HPDE6-E6E7 (cell line): ENCODE measurements around the gene BRD9.
"Not testable (repeated sequence)": the region's sequence is repeated elsewhere in the genome, so short reads cannot be mapped to it uniquely, and the experiment has no call there.

Experiments
- DNase-seq: peaks from one replicate; pipeline ENCODE4 v3.0.0; 2011; ENCODE audit warnings: missing footprints; ENCODE audit errors: extremely low spot score

BRD9 gene

GRCh38 chr5:859391-859790, 33.2 kb downstream of the BRD9 start:
- DNase-seq = no peak

- DNase-seq = no peak
Measured at GRCh38 chr5:858726-859125, 33.9 kb downstream of the BRD9 start.

- DNase-seq = no peak
Measured at GRCh38 chr5:856531-857425, 35.8 kb downstream of the BRD9 start.

- DNase-seq = no peak
Measured at GRCh38 chr5:855771-856530, 36.6 kb downstream of the BRD9 start.

- DNase-seq = no peak
Measured at GRCh38 chr5:854966-855743, 37.4 kb downstream of the BRD9 start.

GRCh38 chr5:854217-854616, 38.4 kb downstream of the BRD9 start:
- DNase-seq = no peak

- DNase-seq = not testable (repeated sequence)
Measured at GRCh38 chr5:853416-854090, 39.0 kb downstream of the BRD9 start.

- DNase-seq = no peak
Measured at GRCh38 chr5:852431-853401, 39.9 kb downstream of the BRD9 start.

- no peak for DNase-seq
Measured at GRCh38 chr5:852018-852417, 40.6 kb downstream of the BRD9 start.

- no peak for DNase-seq
Measured at GRCh38 chr5:851553-851952, 41.0 kb downstream of the BRD9 start.

- DNase-seq = no peak
Measured at GRCh38 chr5:851076-851475, 41.5 kb downstream of the BRD9 start.

GRCh38 chr5:850511-851006, 42.0 kb downstream of the BRD9 start, which contains the start of gene ZDHHC11:
ZDHHC11 (minus strand) TSS chr5:850986; CDS start chr5:850602, 384 bp downstream.
- no peak for DNase-seq

GRCh38 chr5:849651-850301, 42.8 kb downstream of the BRD9 start:
- no peak for DNase-seq

GRCh38 chr5:848671-849111, 43.9 kb downstream of the BRD9 start:
- no peak for DNase-seq

- DNase-seq = not testable (repeated sequence)
Measured at GRCh38 chr5:847736-848135, 44.9 kb downstream of the BRD9 start.

- not testable (repeated sequence) for DNase-seq
Measured at GRCh38 chr5:847212-847611, 45.4 kb downstream of the BRD9 start.

GRCh38 chr5:846602-847091, 46.0 kb downstream of the BRD9 start:
- not testable (repeated sequence) for DNase-seq

GRCh38 chr5:845676-846601, 46.7 kb downstream of the BRD9 start:
- not testable (repeated sequence) for DNase-seq
